HEK293 (cell line): ENCODE measurements around the gene TPRX2.

Experiments
- CTCF ChIA-PET: fragments of 350-600 bp; formaldehyde crosslinking; extraction: SDS; loops from one replicate; lab custom pipeline; 2021; ENCODE audit warnings: antibody characterized with exemption; lab: Yijun Ruan, JAX
- POLR2A ChIA-PET: fragments of 300-600 bp; formaldehyde crosslinking; extraction: SDS; loops from one replicate; lab custom pipeline; 2020; ENCODE audit warnings: antibody characterized with exemption, inconsistent platforms; lab: Yijun Ruan, JAX
- H3K27ac ChIP-seq: fragments of 200-500 bp; sonication (Bioruptor generic); 2 replicates; pipeline ENCODE4 v1.5.1; 2014; ENCODE audit warnings: low read depth, low read length, control low read depth, inconsistent platforms; ENCODE audit errors: extremely low read depth
- H3K36me3 ChIP-seq, 2 experiments: fragments of 200-500 bp in 1 of 2; sonication (Bioruptor generic) in 1 of 2; 1 replicate in 1 of 2; 2 replicates in 1 of 2; pipeline ENCODE4 v1.5.1; 2014 to 2017; ENCODE audit warnings: inconsistent platforms in 2 of 2, low read length in 2 of 2; ENCODE audit not compliant: control insufficient read depth in 2 of 2, insufficient read depth in 1 of 2
- H3K4me1 ChIP-seq: fragments of 200-500 bp; sonication (Bioruptor generic); 2 replicates; pipeline ENCODE4 v1.5.1; 2014; ENCODE audit warnings: mild to moderate bottlenecking, low read length, inconsistent platforms; ENCODE audit not compliant: control insufficient read depth, insufficient read depth
- H3K4me3 ChIP-seq: 2 replicates; pipeline ENCODE4 v1.5.1; 2011; ENCODE audit warnings: low read depth, mild to moderate bottlenecking, control low read depth, low read length, moderate library complexity
- H3K9me3 ChIP-seq: fragments of 200-500 bp; sonication (Bioruptor generic); 2 replicates; pipeline ENCODE4 v1.5.1; 2014; ENCODE audit warnings: low read depth, low read length, inconsistent platforms; ENCODE audit not compliant: control insufficient read depth, insufficient read depth
- FEZF1 ChIP-seq: fragments of 450-650 bp; formaldehyde crosslinking; IDR thresholded peaks from 2 replicates; pipeline ENCODE4 v1.5.1; 2016; ENCODE audit warnings: missing biosample characterization, missing genetic modification characterization
- GLIS1 ChIP-seq: fragments of 450-650 bp; formaldehyde crosslinking; IDR thresholded peaks from 2 replicates; pipeline ENCODE4 v1.5.1; 2016; ENCODE audit warnings: missing biosample characterization, missing genetic modification characterization
- HOXA7 ChIP-seq: sonication (generic); formaldehyde crosslinking; IDR thresholded peaks from 2 replicates; pipeline ENCODE4 v1.8.1; 2022; ENCODE audit warnings: missing genetic modification reagents, borderline replicate concordance
- IKZF3 ChIP-seq: fragments of 450-650 bp; IDR thresholded peaks from 2 replicates; pipeline ENCODE4 v1.5.0; 2018; ENCODE audit warnings: missing biosample characterization, mild to moderate bottlenecking, missing genetic modification characterization, moderate library complexity
- OSR2 ChIP-seq: fragments of 450-650 bp; formaldehyde crosslinking; IDR thresholded peaks from 2 replicates; pipeline ENCODE4 v1.5.1; 2016; ENCODE audit warnings: missing biosample characterization, missing genetic modification characterization
- WT1 ChIP-seq: fragments of 450-650 bp; formaldehyde crosslinking; IDR thresholded peaks from 2 replicates; pipeline ENCODE4 v1.5.1; 2016; ENCODE audit warnings: missing biosample characterization, missing genetic modification characterization
- YY2 ChIP-seq: fragments of 450-650 bp; formaldehyde crosslinking; IDR thresholded peaks from 2 replicates; pipeline ENCODE4 v1.5.1; 2016; ENCODE audit warnings: missing biosample characterization, missing genetic modification characterization
- ZEB2 ChIP-seq: fragments of 450-650 bp; formaldehyde crosslinking; IDR thresholded peaks from 2 replicates; pipeline ENCODE4 v1.5.1; 2016; ENCODE audit warnings: missing biosample characterization, missing genetic modification characterization
- ZNF341 ChIP-seq: fragments of 450-650 bp; formaldehyde crosslinking; IDR thresholded peaks from 2 replicates; pipeline ENCODE4; 2016; ENCODE audit warnings: low read depth, missing biosample characterization, missing genetic modification characterization
- ZNF362 ChIP-seq: fragments of 450-650 bp; formaldehyde crosslinking; IDR thresholded peaks from 2 replicates; pipeline ENCODE4 v1.5.1; 2016; ENCODE audit warnings: missing biosample characterization, missing genetic modification characterization
- ZNF398 ChIP-seq: fragments of 450-650 bp; formaldehyde crosslinking; IDR thresholded peaks from 2 replicates; pipeline ENCODE4 v1.5.1; 2017; ENCODE audit warnings: missing biosample characterization, missing genetic modification characterization
- ZNF521 ChIP-seq: fragments of 450-650 bp; formaldehyde crosslinking; IDR thresholded peaks from 2 replicates; pipeline ENCODE4 v1.5.1; 2017; ENCODE audit warnings: missing biosample characterization, mild to moderate bottlenecking, missing genetic modification characterization
- ZNF660 ChIP-seq: fragments of 450-650 bp; IDR thresholded peaks from 2 replicates; pipeline ENCODE4 v1.5.1; 2018; ENCODE audit warnings: missing biosample characterization, mild to moderate bottlenecking, missing genetic modification characterization
- ZNF692 ChIP-seq: fragments of 450-650 bp; formaldehyde crosslinking; IDR thresholded peaks from 2 replicates; pipeline ENCODE4 v1.5.1; 2016; ENCODE audit warnings: missing biosample characterization, missing genetic modification characterization
- ZNF747 ChIP-seq: fragments of 450-650 bp; formaldehyde crosslinking; IDR thresholded peaks from 2 replicates; pipeline ENCODE4 v1.5.1; 2016; ENCODE audit warnings: missing biosample characterization, missing genetic modification characterization
- ZNF768 ChIP-seq: fragments of 450-650 bp; formaldehyde crosslinking; IDR thresholded peaks from 2 replicates; pipeline ENCODE4 v1.5.1; 2018; ENCODE audit warnings: missing biosample characterization, mild to moderate bottlenecking, missing genetic modification characterization
- ZNF843 ChIP-seq: fragments of 450-650 bp; formaldehyde crosslinking; IDR thresholded peaks from 2 replicates; pipeline ENCODE4 v1.5.1; 2016; ENCODE audit warnings: missing biosample characterization, missing genetic modification characterization

Gene TPRX2

GRCh38 chr19:47821460-47822020 is 37.5 kb upstream of the TPRX2 start, which contains the start of gene CRX:
CRX (plus strand) TSS chr19:47821937; CDS start chr19:47834444, 12,507 bp downstream.
- ChIA-PET CTCF (interaction anchor here (0.5 to 2.6 kb wide), 3 partner anchors 42 to 279 kb away, joined by 3 to 16 read pairs (median 3); no protein-coding TSS in a partner anchor), POLR2A (no interaction called here)

GRCh38 chr19:47824396-47824795 is 34.6 kb upstream of the TPRX2 start:
- no peaks in the 10 kb centered on the region for H3K36me3 ChIP-seq
- no peak overlapping the region for H3K4me3 ChIP-seq
- no peak overlapping the region for H3K27ac ChIP-seq
- H3K4me1 ChIP-seq = no peaks in the 10 kb centered on the region
- ChIA-PET POLR2A (no interaction called here), CTCF (interaction anchor here (1.4 to 3.2 kb wide), 2 partner anchors 10 to 25 kb away, joined by 3 to 10 read pairs; no protein-coding TSS in a partner anchor)
- TF ChIP-seq GLIS1 (tag by site-specific recombination) = peak; percentile 54; the same call in 1 of the 2 replicates
- TF ChIP-seq WT1 = no peak
- TF ChIP-seq YY2 = no peak
- H3K9me3 ChIP-seq = no peaks in the 10 kb centered on the region

More at GRCh38 chr19:47821460-47822020, 37.5 kb upstream of the TPRX2 start, which contains the start of gene CRX:
- Histone ChIP-seq H3K9me3 (no peaks in the 10 kb centered on the region), H3K27ac (no peak within 1 kb of the TSS), H3K4me1 (no peaks in the 10 kb centered on the region), H3K36me3 (no peaks in the 10 kb centered on the region), H3K4me3 (no peak within 1 kb of the TSS)
- no peak for TF ChIP-seq ZEB2 (tag by site-specific recombination)
- TF ChIP-seq ZNF398 = 0 out of 2 replicates have a peak, but pooled peaks have one; percentile 16

- no peaks in the 10 kb centered on the region for H3K4me1 ChIP-seq
- H3K27ac ChIP-seq = no peak overlapping the region
- H3K9me3 ChIP-seq = no peaks in the 10 kb centered on the region
- TF ChIP-seq ZNF843 = no peak
- TF ChIP-seq ZNF398 = no peak
- TF ChIP-seq, all 188 proteins: peak for 0
- CTCF ChIA-PET = interaction anchor here (0.5 to 3.2 kb wide), 4 partner anchors 12 to 42 kb away, joined by 3 to 10 read pairs (median 4); no protein-coding TSS in a partner anchor
- Histone ChIP-seq H3K36me3 (no peaks in the 10 kb centered on the region), H3K4me3 (no peak overlapping the region)
- POLR2A ChIA-PET = interaction anchor here (0.6 kb wide), 1 partner anchor 38 kb away, joined by 3 read pairs; no protein-coding TSS in a partner anchor
These were observed 32.2 kb upstream of the TPRX2 start for GRCh38 chr19:47826800-47827199.

- ChIA-PET POLR2A (no interaction called here), CTCF (no interaction called here)
- Histone ChIP-seq H3K27ac (no peak overlapping the region), H3K9me3 (no peaks in the 10 kb centered on the region), H3K36me3 (no peaks in the 10 kb centered on the region), H3K4me3 (no peak overlapping the region), H3K4me1 (no peaks in the 10 kb centered on the region)
- TF ChIP-seq ZNF341 (tag by site-specific recombination) (no peak), OSR2 (tag by site-specific recombination) (no peak), ZNF747 (tag by site-specific recombination) (no peak), ZNF692 (tag by site-specific recombination) (no peak), HOXA7 (CRISPR knock-in tag) (no peak), ZNF362 (tag by site-specific recombination) (no peak), IKZF3 (tag by site-specific recombination) (no peak), FEZF1 (tag by site-specific recombination) (no peak), ZNF660 (no peak), ZNF768 (no peak), ZNF521 (no peak)
- TF ChIP-seq, all 188 proteins: peak for 0
These were observed 26.3 kb upstream of the TPRX2 start for GRCh38 chr19:47832723-47833122.
